ENCODE measurements around the gene PDE4D. TPM values are rescaled to one million over a fixed set of nuclear protein-coding genes. Genes with fewer than 3 reads are reported as not detected.

PDE4D gene
- total RNA-seq, 1 donor from 2014 or later, result 39.2 TPM

DNA sequence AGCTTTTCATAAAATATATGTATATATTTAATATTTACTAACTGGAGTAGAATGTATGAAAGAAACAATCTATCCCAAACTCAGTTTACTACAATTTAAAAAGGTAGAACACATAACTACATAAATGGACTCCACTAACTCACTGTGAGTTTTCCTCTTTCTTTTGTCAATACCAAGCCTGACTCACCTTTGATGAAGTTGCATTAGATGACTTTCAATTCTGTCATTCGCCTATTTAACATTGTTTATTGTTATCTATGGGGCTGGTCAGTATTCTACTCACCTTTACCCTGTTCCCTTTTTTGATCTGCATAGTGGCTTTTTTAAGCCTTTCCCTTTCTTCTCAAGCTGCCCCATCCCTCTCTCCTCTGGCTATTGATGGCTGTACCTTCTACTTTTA lies 680.9 kb downstream of the PDE4D start:
- Histone ChIP-seq H3K36me3 (ENCODE audit: control insufficient read depth, insufficient read depth, low read length) (no peaks in the 10 kb centered on the region), H3K4me3 (ENCODE audit: low read depth, low read length) (no peak overlapping the region), H3K27me3 (ENCODE audit: control insufficient read depth, insufficient read depth, low read length) (no peaks in the 10 kb centered on the region)
- TF ChIP-seq, protein P1, sequence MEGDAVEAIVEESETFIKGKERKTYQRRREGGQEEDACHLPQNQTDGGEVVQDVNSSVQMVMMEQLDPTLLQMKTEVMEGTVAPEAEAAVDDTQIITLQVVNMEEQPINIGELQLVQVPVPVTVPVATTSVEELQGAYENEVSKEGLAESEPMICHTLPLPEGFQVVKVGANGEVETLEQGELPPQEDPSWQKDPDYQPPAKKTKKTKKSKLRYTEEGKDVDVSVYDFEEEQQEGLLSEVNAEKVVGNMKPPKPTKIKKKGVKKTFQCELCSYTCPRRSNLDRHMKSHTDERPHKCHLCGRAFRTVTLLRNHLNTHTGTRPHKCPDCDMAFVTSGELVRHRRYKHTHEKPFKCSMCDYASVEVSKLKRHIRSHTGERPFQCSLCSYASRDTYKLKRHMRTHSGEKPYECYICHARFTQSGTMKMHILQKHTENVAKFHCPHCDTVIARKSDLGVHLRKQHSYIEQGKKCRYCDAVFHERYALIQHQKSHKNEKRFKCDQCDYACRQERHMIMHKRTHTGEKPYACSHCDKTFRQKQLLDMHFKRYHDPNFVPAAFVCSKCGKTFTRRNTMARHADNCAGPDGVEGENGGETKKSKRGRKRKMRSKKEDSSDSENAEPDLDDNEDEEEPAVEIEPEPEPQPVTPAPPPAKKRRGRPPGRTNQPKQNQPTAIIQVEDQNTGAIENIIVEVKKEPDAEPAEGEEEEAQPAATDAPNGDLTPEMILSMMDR (IDR thresholded peaks at IDR 0.05; ENCODE audit: insufficient read depth, low read length, poor library complexity, severe bottlenecking), result no peak
- no peak for DNase-seq (ENCODE audit: low read depth)

DNA sequence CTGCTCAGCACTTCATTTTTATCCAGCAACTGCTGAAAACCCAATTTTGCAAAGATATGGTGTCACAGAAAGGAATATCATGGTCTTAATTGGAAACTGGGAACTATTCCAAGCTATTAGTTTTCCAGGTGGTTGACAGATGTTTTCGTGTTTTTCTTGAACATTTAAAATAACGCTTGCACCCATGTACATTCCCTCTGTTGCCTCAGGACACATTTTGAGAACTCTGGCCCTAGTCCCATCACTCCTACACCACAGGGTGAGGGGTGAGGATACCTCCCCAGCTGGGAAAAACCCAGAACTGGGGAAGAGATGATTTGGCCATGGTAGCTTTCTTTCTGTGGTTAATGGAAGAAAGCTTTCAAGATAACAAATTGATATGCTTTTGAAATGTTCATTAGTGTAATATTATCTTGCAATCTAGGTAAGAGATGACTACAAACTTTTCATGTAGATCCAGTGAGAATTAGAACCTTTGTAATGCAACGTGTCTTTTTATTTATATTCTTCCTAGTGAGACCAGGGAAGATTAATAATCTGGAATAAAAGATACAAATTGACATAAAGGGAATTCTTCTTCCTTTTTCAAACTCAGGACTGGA lies 683.7 kb downstream of the PDE4D start:
- DNase-seq (ENCODE audit: low read depth), result no peak
- Histone ChIP-seq H3K4me3 (ENCODE audit: low read depth, low read length) (no peak overlapping the region), H3K27me3 (ENCODE audit: control insufficient read depth, insufficient read depth, low read length) (no peaks in the 10 kb centered on the region), H3K36me3 (ENCODE audit: control insufficient read depth, insufficient read depth, low read length) (no peaks in the 10 kb centered on the region)
- TF ChIP-seq, protein P1 (IDR thresholded peaks at IDR 0.05; ENCODE audit: insufficient read depth, low read length, poor library complexity, severe bottlenecking), result no peak

DNA sequence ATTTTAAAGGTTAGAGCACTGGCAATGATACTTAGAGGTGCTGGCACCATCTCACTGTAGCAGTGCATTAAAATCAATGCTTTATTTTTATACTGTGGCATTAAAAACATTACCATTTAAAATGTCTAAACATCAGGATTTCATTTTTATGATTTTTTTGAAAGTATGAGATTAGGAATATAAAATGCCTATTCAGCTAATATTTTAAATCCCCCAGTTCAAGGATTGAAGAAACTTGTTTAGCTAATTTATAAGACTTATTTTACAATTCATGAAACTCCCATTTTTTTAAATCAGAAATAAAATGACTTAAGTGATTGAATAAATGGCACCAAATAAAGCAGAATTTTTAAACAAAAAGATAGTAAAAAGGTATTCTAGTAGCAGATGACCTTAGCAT lies 685.1 kb downstream of the PDE4D start:
- no peaks in the 10 kb centered on the region for H3K27me3 ChIP-seq (ENCODE audit: control insufficient read depth, insufficient read depth, low read length)
- no peak for DNase-seq (ENCODE audit: low read depth)

DNA sequence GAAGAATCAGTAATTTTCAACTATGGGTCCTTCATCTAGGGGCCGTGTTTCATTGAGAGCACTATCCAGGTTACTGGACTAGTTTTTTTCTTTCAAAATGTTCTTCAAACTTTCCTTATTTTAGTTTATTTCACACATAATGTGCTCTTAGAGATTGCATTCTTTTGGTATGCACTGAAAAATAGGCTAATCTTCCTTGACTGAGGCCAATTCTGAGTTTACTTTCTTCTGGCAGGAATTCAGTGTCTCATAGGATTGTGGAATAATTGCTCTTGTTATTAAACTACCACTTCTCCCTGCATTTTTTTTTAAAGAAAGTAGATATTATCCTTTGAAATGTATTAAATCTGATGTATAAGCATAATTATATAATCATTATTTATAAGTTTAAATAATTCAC lies 686.1 kb downstream of the PDE4D start:
- Histone ChIP-seq H3K36me3 (ENCODE audit: control insufficient read depth, insufficient read depth, low read length) (no peaks in the 10 kb centered on the region), H3K27me3 (ENCODE audit: control insufficient read depth, insufficient read depth, low read length) (no peaks in the 10 kb centered on the region), H3K4me3 (ENCODE audit: low read depth, low read length) (no peak overlapping the region)
- TF ChIP-seq, protein P1 (IDR thresholded peaks at IDR 0.05; ENCODE audit: insufficient read depth, low read length, poor library complexity, severe bottlenecking), result no peak
- no peak for DNase-seq (ENCODE audit: low read depth)

More for the DNA sequence above, 685.1 kb downstream of the PDE4D start:
- TF ChIP-seq, protein P1 (IDR thresholded peaks at IDR 0.05; ENCODE audit: insufficient read depth, low read length, poor library complexity, severe bottlenecking), result no peak
- no peaks in the 10 kb centered on the region for H3K36me3 ChIP-seq (ENCODE audit: control insufficient read depth, insufficient read depth, low read length)
- H3K4me3 ChIP-seq (ENCODE audit: low read depth, low read length), result no peak overlapping the region

DNA sequence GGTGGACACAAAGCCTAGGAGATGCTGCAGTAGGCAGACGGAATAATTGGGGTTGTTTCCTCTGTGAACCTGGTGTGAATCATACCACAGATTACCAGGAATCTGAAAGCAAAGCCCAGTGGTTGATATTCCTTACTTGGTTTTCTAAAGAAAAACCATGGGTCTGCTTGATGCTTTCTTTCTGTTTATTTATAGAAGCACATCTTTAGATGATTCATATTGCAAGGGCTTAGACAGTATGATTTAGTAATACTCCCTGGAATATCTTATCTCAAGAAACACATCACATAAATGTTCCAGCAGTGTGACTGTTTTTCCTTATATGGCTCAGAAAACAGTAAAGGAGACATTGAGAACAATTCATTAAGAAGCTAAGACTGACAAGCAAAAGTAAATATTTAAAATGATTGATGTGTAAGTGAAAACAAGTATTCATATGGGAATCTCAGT lies 687.4 kb downstream of the PDE4D start:
- TF ChIP-seq, protein P1 (IDR thresholded peaks at IDR 0.05; ENCODE audit: insufficient read depth, low read length, poor library complexity, severe bottlenecking), result no peak
- DNase-seq (ENCODE audit: low read depth), result no peak
- Histone ChIP-seq H3K4me3 (ENCODE audit: low read depth, low read length) (no peak overlapping the region), H3K36me3 (ENCODE audit: control insufficient read depth, insufficient read depth, low read length) (no peaks in the 10 kb centered on the region), H3K27me3 (ENCODE audit: control insufficient read depth, insufficient read depth, low read length) (no peaks in the 10 kb centered on the region)

Measured in kidney epithelial cell (primary cell).